Fibroblast of lung (primary cell): ENCODE results near the gene SLFN14. TPM values are rescaled to one million over a fixed set of nuclear protein-coding genes. Genes with fewer than 3 reads are reported as not detected.
A peak's percentile ranks its signal among the peaks of the same experiment; 100 is the strongest.

ENCODE experiments used
- DNase-seq, 2 donors: peaks; one replicate each; pipeline versions ENCODE4 v3.0.0 to v3.0.0-alpha.2; 2010; ENCODE audit warnings: low read depth in 2 of 2
- H2AFZ ChIP-seq: 2 replicates; pipeline ENCODE4 v1.5.1; 2012; ENCODE audit warnings: low read length, control low read depth, inconsistent platforms
- H3K27ac ChIP-seq: 2 replicates; pipeline ENCODE4 v1.5.1; 2011; ENCODE audit warnings: low read length, control low read depth; ENCODE audit not compliant: insufficient read depth
- H3K27me3 ChIP-seq: 2 replicates; pipeline ENCODE4 v1.5.1; 2011; ENCODE audit warnings: mild to moderate bottlenecking, low read length; ENCODE audit not compliant: control insufficient read depth, insufficient read depth
- H3K36me3 ChIP-seq: 2 replicates; pipeline ENCODE4 v1.5.1; 2011; ENCODE audit warnings: low read length; ENCODE audit not compliant: control insufficient read depth, insufficient read depth
- H3K4me1 ChIP-seq: 2 replicates; pipeline ENCODE4 v1.5.1; 2011; ENCODE audit warnings: low read length; ENCODE audit not compliant: control insufficient read depth, insufficient read depth; ENCODE audit errors: extremely low read depth
- H3K4me2 ChIP-seq: 2 replicates; pipeline ENCODE4 v1.5.1; 2011; ENCODE audit warnings: low read length, control low read depth; ENCODE audit not compliant: insufficient read depth; ENCODE audit errors: extremely low read depth
- H3K4me3 ChIP-seq, 4 experiments: fragments of 200-600 bp in 1 of 4; sonication (generic) in 1 of 4; replicated peaks in 1 of 4; 2 replicates each; pipeline ENCODE4 v1.5.1; 2011 to 2016; ENCODE audit warnings: low read length in 4 of 4, low read depth in 3 of 4, mild to moderate bottlenecking in 3 of 4, control low read depth in 2 of 4, inconsistent platforms in 1 of 4, mixed read lengths in 1 of 4; ENCODE audit not compliant: insufficient read depth in 1 of 4; ENCODE audit errors: control extremely low read depth in 1 of 4
- H3K79me2 ChIP-seq: 2 replicates; pipeline ENCODE4 v1.5.1; 2012; ENCODE audit warnings: mild to moderate bottlenecking, low read length, inconsistent platforms; ENCODE audit not compliant: control insufficient read depth, insufficient read depth
- H3K9ac ChIP-seq: 2 replicates; pipeline ENCODE4 v1.5.1; 2011; ENCODE audit warnings: mild to moderate bottlenecking, low read length, control low read depth; ENCODE audit not compliant: insufficient read depth
- H3K9me3 ChIP-seq: 2 replicates; pipeline ENCODE4 v1.5.1; 2012; ENCODE audit warnings: low read depth, low read length; ENCODE audit not compliant: control insufficient read depth, insufficient read depth
- H4K20me1 ChIP-seq: 2 replicates; pipeline ENCODE4 v1.5.1; 2011; ENCODE audit warnings: low read length; ENCODE audit not compliant: control insufficient read depth, insufficient read depth; ENCODE audit errors: extremely low read depth
- EZH2 ChIP-seq: IDR thresholded peaks from 2 replicates; pipeline ENCODE4 v1.5.1; 2012; ENCODE audit warnings: low read length, control low read depth, mild to moderate bottlenecking; ENCODE audit errors: missing control alignments
- polyA plus RNA-seq, 2 donors: library from polyadenylated mRNA; depleted of rRNA in 1 of 2; stranded (reverse) in 1 of 2; unstranded in 1 of 2; fragments of >200 nt; gene quantifications; 2 replicates each; pipeline ENCODE4 v1.2.1, GENCODE V29; 2011 to 2012; ENCODE audit warnings: missing spikeins in 1 of 2
- total RNA-seq: library from RNA; depleted of rRNA; stranded (reverse); fragments of >200 nt; gene quantifications from 2 replicates; pipeline ENCODE4 v1.2.1, GENCODE V29; 2014
- TF ChIP-seq, protein P1 (sequence below), 2 donors: IDR thresholded peaks in 1 of 2; conservative IDR thresholded peaks in 1 of 2; 1 replicate in 1 of 2; 2 replicates in 1 of 2; pipeline ENCODE4 v1.5.1; 2011 to 2012; ENCODE audit warnings: low read length in 2 of 2, control low read depth in 1 of 2, inconsistent platforms in 1 of 2, low read depth in 1 of 2, mild to moderate bottlenecking in 1 of 2

SLFN14 gene
- total and polyA plus RNA-seq, 2 donors (not counting 1 experiment from before 2014, with no cell fraction given) = not detected

- peak overlapping the region; percentile 84 for H3K9ac ChIP-seq
- peak overlapping the region; percentile 89 for H3K27ac ChIP-seq
- peak overlapping the region; percentile 92 for H2AFZ ChIP-seq
- peaks cover 2% of the 10 kb centered on the region for H3K79me2 ChIP-seq
- no peaks in the 10 kb centered on the region for H3K27me3 ChIP-seq
- no peaks in the 10 kb centered on the region for H4K20me1 ChIP-seq
- H3K36me3 ChIP-seq = peaks cover 5% of the 10 kb centered on the region
- peaks cover 12% of the 10 kb centered on the region for H3K4me1 ChIP-seq
- DNase-seq = no peak
- peak overlapping the region; percentile 81 to 98 (median 93) for H3K4me3 ChIP-seq
- H3K9me3 ChIP-seq = no peaks in the 10 kb centered on the region
- H3K4me2 ChIP-seq = peak overlapping the region; percentile 100
- TF ChIP-seq, protein P1, sequence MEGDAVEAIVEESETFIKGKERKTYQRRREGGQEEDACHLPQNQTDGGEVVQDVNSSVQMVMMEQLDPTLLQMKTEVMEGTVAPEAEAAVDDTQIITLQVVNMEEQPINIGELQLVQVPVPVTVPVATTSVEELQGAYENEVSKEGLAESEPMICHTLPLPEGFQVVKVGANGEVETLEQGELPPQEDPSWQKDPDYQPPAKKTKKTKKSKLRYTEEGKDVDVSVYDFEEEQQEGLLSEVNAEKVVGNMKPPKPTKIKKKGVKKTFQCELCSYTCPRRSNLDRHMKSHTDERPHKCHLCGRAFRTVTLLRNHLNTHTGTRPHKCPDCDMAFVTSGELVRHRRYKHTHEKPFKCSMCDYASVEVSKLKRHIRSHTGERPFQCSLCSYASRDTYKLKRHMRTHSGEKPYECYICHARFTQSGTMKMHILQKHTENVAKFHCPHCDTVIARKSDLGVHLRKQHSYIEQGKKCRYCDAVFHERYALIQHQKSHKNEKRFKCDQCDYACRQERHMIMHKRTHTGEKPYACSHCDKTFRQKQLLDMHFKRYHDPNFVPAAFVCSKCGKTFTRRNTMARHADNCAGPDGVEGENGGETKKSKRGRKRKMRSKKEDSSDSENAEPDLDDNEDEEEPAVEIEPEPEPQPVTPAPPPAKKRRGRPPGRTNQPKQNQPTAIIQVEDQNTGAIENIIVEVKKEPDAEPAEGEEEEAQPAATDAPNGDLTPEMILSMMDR (conservative IDR thresholded peaks at IDR 0.05 in 1 of 2, IDR thresholded peaks at IDR 0.05 in 1 of 2; ENCODE audit: low read depth in 1 of 2, low read length in 2 of 2) = no peak
- no peak for TF ChIP-seq EZH2
Observed at GRCh38 chr17:35578929-35579432, 18.4 kb upstream of the SLFN14 start.

DNA sequence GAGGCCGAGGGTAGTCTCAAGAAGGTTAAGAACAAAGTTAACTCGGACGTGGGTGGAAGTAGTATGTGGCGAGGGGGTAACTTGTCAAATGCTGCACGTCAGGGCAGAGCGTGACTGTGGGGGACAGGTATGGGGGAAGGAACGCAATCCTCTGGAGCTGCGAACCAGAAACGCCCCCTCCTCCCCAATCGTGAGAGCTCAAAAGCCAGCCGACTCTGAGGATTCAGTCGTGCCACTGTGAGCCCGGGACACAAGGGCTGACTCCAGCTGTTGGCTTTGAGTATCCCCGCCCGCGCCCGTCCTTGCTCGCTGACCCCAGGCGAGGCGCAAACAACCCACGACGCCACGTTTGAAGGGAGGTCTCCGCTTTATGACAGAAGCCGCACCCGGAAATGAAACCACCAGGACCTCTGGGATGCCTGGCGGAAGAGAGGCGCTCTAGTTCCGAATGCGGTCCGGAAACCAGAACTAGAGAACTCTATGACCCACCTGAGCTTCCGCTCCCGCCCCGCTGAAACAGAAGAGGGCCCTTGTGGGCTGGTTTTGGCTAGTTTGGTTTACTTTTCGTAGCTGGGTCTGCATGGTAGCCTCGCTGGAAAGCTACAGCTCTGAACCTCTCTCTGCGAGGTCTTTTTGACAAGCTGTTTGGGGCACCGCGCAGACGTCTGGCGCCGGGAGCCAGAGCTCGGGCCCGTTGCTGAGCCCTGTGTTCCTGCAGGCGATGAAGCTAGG is 17.7 kb upstream of the SLFN14 start, which contains the start of gene PEX12:
PEX12 (minus strand) TSS at position 375 of the 732 bp plus-strand sequence. CDS start 550 bp downstream, outside the sequence.
- Histone ChIP-seq H3K9ac (peak within 1 kb of the TSS; percentile 84), H4K20me1 (no peaks in the 10 kb centered on the region), H3K4me3 (peak within 1 kb of the TSS; percentile 81 to 98 (median 93)), H3K27ac (peak within 1 kb of the TSS; percentile 89), H3K9me3 (no peaks in the 10 kb centered on the region), H3K79me2 (peaks cover 2% of the 10 kb centered on the region), H3K4me2 (peak within 1 kb of the TSS; percentile 100), H3K36me3 (peaks cover 5% of the 10 kb centered on the region), H2AFZ (peak within 1 kb of the TSS; percentile 92), H3K4me1 (peaks cover 12% of the 10 kb centered on the region), H3K27me3 (no peaks in the 10 kb centered on the region)
- TF ChIP-seq, protein P1 (conservative IDR thresholded peaks at IDR 0.05 in 1 of 2, IDR thresholded peaks at IDR 0.05 in 1 of 2; ENCODE audit: low read depth in 1 of 2, low read length in 2 of 2) = no peak
- no peak for TF ChIP-seq EZH2
- peak; percentile 85 to 92 for DNase-seq

DNA sequence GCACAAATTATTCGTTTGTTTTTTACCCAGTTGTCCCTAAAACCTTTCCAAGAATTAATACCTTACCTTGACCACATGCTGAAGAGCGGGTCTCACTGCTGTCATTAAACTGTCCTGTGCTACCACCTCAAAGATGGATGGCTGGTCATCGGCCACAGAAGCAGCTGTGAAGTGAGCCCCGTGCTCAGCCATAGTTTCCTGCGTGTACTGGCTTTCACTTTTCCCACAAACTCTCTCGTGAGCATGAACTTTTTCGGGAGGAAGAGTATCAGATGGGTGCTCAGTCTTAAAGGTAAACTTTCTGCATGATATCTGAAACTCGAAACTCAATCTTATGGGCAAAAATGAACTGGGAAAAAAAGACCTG is 17.2 kb upstream of the SLFN14 start:
- H3K4me2 ChIP-seq = peak overlapping the region; percentile 100
- no peaks in the 10 kb centered on the region for H3K9me3 ChIP-seq
- DNase-seq = peak; percentile 19 to 24
- H2AFZ ChIP-seq = peak overlapping the region; percentile 92
- no peak for TF ChIP-seq EZH2
- TF ChIP-seq, protein P1 (conservative IDR thresholded peaks at IDR 0.05 in 1 of 2, IDR thresholded peaks at IDR 0.05 in 1 of 2; ENCODE audit: low read depth in 1 of 2, low read length in 2 of 2) = no peak
- H3K9ac ChIP-seq = peak overlapping the region; percentile 84
- H3K36me3 ChIP-seq = peaks cover 5% of the 10 kb centered on the region
- no peaks in the 10 kb centered on the region for H4K20me1 ChIP-seq
- H3K27me3 ChIP-seq = no peaks in the 10 kb centered on the region
- peaks cover 2% of the 10 kb centered on the region for H3K79me2 ChIP-seq
- peaks cover 12% of the 10 kb centered on the region for H3K4me1 ChIP-seq
- peak overlapping the region; percentile 89 for H3K27ac ChIP-seq
- H3K4me3 ChIP-seq = peak overlapping the region; percentile 81 to 98 (median 93)
